Naive B cell (primary cell): Measurements from ENCODE around the gene MAEA. TPM values are rescaled to one million over a fixed set of nuclear protein-coding genes. Genes with fewer than 3 reads are reported as not detected.

Experiments
- ATAC-seq, 2 donors: fragments of 150-1000 bp; cut with Tn5 transposase; 2 replicates each; pipeline ENCODE4 v1.10.0; 2021; ENCODE audit warnings: low read depth in 2 of 2, mild to moderate bottlenecking in 2 of 2, moderate library complexity in 2 of 2
- DNase-seq: peaks from one replicate; pipeline ENCODE4 v3.0.0; 2022
- H3K27ac Mint-ChIP-seq, 6 donors: one replicate each; pipeline ENCODE4 v1.8.0; 2020 to 2022; ENCODE audit warnings: mild to moderate bottlenecking in 6 of 6, mixed read lengths in 6 of 6, moderate library complexity in 5 of 6, inconsistent platforms in 2 of 6
- H3K27me3 Mint-ChIP-seq, 3 donors: one replicate each; pipeline ENCODE4 v1.8.0; 2021 to 2022; ENCODE audit warnings: mixed read lengths in 3 of 3, mild to moderate bottlenecking in 1 of 3
- H3K36me3 Mint-ChIP-seq, 2 donors: one replicate each; pipeline ENCODE4 v1.8.0; 2020 to 2022; ENCODE audit warnings: mixed read lengths in 2 of 2, inconsistent platforms in 1 of 2, mild to moderate bottlenecking in 1 of 2
- H3K4me1 Mint-ChIP-seq, 3 donors: one replicate each; pipeline ENCODE4 v1.8.0; 2020 to 2022; ENCODE audit warnings: mixed read lengths in 3 of 3, inconsistent platforms in 1 of 3, mild to moderate bottlenecking in 1 of 3, moderate library complexity in 1 of 3
- H3K4me3 Mint-ChIP-seq, 8 donors: one replicate each; pipeline ENCODE4 v1.8.0; 2020 to 2022; ENCODE audit warnings: mild to moderate bottlenecking in 8 of 8, mixed read lengths in 8 of 8, moderate library complexity in 8 of 8, inconsistent platforms in 2 of 8
- H3K9me3 Mint-ChIP-seq, 7 donors: one replicate each; pipeline ENCODE4 v1.8.0; 2020 to 2022; ENCODE audit warnings: mixed read lengths in 7 of 7, mild to moderate bottlenecking in 5 of 7, inconsistent platforms in 2 of 7, moderate library complexity in 1 of 7
- polyA plus RNA-seq, 6 donors: library from polyadenylated mRNA; unstranded; fragments of 300-500 nt; fragmentation: Illumina TruSeq; gene quantifications; one replicate each; pipeline ENCODE4 v1.2.3, GENCODE V29; 2021; ENCODE audit warnings: low read depth in 6 of 6

The MAEA gene
- polyA plus RNA-seq, 6 donors from 2014 or later, result 45.7 to 72.6 (median 57.1) TPM

DNA sequence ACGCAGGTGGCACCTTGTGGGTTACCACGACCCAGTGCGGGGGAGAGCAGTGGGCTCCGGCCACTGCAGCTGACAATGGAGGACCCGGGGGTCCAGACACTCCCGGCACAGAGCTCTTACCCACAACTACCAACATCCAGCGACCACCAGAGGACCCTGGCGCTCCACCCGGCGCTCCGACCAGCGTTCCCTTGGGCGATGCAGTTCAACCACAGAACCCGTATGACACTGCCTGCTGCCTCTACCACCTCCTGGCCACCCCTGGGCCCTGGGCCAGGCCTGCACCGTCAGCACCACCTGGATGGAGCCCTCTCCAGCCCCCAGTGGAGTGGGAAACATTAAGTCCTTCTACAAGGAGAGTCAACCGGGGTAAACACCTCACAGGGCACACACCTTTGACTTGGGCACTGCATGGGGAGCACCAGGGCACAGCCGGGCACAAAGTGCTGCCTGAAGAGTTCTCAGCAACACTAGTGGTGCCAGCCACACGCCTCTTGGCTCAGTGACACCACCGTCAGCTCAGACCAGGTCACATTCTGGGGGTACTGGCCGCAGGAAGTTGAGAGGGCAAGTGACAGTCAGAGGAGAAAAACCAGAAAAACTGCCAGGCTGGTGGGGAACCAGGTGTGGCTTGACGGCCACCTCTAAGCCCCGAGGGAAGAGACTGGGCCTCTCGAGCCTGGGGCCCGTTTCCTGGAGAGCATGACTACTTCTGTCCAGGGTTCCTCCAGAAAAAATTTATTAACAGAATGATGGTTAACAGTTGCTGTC is 43.4 kb upstream of the MAEA start:
- ATAC-seq (no peak), DNase-seq (no peak)
- Mint-ChIP-seq H3K4me1 (peaks cover 44 to 69% (median 64%) of the 10 kb centered on the region in 3 donors), H3K27me3 (no peaks in the 10 kb centered on the region), H3K36me3 (no peaks in the 10 kb centered on the region), H3K27ac (peak overlapping the region in 4 of 6 donors; percentile 53 to 96 (median 91)), H3K9me3 (no peaks in the 10 kb centered on the region), H3K4me3 (peak overlapping the region; percentile 84 to 94 (median 90))

DNA sequence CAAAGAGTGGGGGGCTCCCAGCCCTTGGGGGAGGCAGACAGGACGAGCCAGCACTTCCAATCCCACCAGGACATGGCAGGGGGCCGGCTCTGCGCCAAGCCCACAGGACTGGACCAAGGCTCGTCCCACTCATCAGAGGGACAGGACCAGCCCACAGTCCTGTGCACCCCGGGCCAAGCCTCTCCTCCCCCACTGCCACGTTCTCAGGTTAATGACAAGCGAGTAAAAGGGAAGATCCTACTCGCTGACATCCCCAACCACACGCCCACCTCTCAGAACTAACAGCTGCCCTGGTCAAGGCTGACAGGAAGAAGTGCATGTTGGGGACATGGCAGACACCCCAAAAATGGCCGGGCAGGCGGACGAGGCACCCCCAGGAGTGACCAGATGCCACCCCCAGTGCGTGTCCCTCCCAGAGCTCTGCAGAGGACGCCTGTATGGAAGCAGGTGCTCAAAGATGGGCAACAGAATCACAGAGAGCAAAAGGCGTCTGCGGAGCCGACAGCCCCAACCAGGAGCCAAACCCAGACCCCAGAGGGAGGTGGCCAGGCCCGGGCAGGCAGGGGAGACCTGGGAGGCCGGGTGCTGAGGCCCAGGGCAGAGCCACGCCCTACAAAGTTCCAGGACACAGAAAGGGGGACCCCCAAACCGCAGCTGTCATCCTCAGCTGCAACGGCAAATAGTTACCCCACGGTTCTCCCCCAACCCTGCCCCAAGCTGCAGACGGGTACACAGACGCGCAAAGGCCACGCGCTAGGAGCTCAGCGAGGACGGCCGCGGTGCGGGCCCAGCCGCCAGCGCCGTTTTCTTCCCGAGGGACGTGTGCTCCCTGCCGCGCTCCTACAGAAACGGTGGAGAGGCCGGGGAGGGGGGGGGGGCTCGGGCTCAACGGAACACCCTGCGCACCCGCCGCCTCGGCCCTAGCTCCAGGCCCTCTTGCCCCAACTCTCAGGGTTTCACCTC is 42.5 kb upstream of the MAEA start:
- no peaks in the 10 kb centered on the region for H3K36me3 Mint-ChIP-seq
- H3K9me3 Mint-ChIP-seq, result no peaks in the 10 kb centered on the region
- peak overlapping the region; percentile 84 to 94 (median 90) for H3K4me3 Mint-ChIP-seq
- ATAC-seq, result no peak
- no peaks in the 10 kb centered on the region for H3K27me3 Mint-ChIP-seq
- no peak for DNase-seq
- peak overlapping the region; percentile 44 to 96 (median 90) for H3K27ac Mint-ChIP-seq
- H3K4me1 Mint-ChIP-seq, result peaks cover 48 to 75% (median 71%) of the 10 kb centered on the region in 3 donors

DNA sequence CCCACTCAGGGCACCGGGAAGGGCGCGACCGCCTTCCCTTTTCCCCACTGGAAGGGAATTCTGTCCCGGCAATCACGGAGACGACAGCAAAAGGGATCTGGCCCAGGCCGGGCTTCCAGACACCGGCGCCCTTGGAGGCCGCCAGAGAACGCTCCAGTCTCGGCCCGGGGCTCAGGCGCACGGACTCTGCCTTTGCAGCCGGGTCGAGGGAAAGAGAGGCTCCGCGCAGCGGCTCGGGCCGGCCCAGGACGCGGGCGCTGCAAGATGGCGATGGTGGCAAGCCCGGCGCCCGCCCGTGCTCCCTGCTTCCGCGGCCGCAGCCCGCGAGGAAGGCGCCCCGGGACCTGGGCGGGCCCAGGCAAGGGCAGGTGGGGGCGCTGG is 41.8 kb upstream of the MAEA start:
- DNase-seq (no peak), ATAC-seq (peak; percentile 24 to 30)
- Mint-ChIP-seq H3K4me3 (peak overlapping the region; percentile 84 to 94 (median 90)), H3K4me1 (peaks cover 47 to 73% (median 70%) of the 10 kb centered on the region in 3 donors), H3K27me3 (no peaks in the 10 kb centered on the region), H3K36me3 (no peaks in the 10 kb centered on the region), H3K9me3 (no peaks in the 10 kb centered on the region), H3K27ac (peak overlapping the region in 3 of 6 donors; percentile 77 to 90 (median 89))

DNA sequence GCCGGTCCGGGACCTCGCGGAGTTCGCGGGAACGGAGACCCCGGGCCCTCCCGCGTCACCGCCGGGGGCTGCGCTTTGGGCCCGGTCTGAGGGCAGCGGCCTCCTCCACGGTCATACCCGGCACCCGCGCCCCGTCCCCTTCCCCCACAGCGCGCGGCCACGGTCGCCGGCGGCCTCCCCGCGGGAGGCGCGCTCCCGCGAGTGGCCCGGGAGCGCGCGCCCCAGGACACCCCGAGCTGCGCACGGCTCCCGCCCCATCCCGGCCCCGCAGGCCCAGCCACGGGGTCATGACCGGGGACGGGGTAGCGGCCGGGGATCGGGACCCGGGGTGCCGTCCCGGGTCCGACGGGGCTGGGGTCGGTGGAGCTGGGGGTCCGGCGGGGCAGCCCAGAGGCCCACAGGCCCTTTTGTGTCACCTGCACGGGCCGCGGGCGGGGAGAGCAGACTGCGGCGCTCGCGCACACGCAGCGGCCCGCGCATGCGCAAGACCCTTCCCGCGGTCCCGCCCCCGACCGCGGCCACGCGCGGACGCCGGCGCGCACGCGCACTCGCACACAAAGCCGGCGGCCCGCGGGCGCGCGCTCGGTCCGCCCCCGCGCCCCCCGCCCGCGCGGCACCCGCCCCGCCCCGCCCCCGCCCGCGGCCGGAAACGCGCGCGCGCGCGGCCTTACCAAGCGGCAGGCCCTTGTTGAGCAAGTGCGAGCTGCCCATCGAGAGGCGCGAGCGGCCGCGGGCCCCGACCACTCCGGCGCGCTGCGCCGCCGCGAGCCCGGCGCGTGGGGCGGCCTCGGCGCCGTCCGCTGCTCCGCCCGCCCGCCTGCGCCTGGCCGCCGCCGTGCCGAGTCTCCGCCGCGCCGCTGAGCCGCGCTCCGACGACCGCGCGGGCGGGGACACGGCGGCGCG is 41.2 kb upstream of the MAEA start, which contains the start of gene CTBP1:
Gene CTBP1, minus strand, starts transcription at position 886 of the 903 bp plus-strand sequence. CDS start 7,799 bp downstream, outside the sequence.
- peaks cover 45 to 73% (median 70%) of the 10 kb centered on the region in 3 donors for H3K4me1 Mint-ChIP-seq

DNA sequence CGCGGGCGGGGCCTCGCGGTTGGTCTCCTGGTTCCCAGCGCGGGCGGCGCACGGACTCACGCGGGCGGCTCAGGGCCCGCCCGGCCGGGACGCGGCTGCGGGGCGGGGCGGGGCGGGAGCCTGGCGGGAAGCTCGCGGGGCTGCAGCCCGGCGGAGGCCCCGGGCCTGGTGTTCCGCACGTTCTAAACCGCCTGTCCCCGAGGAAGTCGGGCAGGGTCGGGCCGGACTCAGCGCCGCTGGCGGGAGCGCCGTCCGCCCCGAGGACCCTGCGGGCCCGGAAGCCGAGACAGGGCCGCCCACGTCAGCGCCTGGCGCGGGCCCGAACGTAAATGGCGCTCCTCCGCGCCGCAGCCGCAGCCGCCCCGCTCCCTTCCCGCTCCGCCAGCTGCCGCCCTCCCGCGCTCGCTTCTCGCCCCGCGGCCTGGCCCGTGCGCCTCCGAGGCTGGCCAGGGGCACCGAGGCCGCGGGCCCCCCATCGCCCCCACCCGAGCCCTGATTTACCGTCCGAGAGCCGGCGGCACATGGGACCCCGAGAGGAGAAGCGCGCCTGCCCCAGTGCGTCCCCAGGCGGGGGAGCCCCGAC is 40.5 kb upstream of the MAEA start:
- Mint-ChIP-seq H3K4me1 (peaks cover 41 to 69% (median 69%) of the 10 kb centered on the region in 3 donors), H3K36me3 (no peaks in the 10 kb centered on the region), H3K9me3 (peaks cover 0 to under 1% (median 0%) of the 10 kb centered on the region in 7 donors), H3K27ac (peak overlapping the region; percentile 91 to 98 (median 95)), H3K4me3 (peak overlapping the region; percentile 86 to 98 (median 92)), H3K27me3 (no peaks in the 10 kb centered on the region)
- DNase-seq, result peak; percentile 91
- peak; percentile 65 to 69 for ATAC-seq

More for the DNA sequence above, 41.2 kb upstream of the MAEA start, which contains the start of gene CTBP1:
- Mint-ChIP-seq H3K9me3 (no peaks in the 10 kb centered on the region), H3K36me3 (no peaks in the 10 kb centered on the region), H3K4me3 (peak within 1 kb of the TSS; percentile 86 to 98 (median 93)), H3K27ac (peak within 1 kb of the TSS; percentile 91 to 98 (median 95)), H3K27me3 (no peaks in the 10 kb centered on the region)
- peak; percentile 42 to 46 for ATAC-seq
- peak; percentile 88 for DNase-seq

DNA sequence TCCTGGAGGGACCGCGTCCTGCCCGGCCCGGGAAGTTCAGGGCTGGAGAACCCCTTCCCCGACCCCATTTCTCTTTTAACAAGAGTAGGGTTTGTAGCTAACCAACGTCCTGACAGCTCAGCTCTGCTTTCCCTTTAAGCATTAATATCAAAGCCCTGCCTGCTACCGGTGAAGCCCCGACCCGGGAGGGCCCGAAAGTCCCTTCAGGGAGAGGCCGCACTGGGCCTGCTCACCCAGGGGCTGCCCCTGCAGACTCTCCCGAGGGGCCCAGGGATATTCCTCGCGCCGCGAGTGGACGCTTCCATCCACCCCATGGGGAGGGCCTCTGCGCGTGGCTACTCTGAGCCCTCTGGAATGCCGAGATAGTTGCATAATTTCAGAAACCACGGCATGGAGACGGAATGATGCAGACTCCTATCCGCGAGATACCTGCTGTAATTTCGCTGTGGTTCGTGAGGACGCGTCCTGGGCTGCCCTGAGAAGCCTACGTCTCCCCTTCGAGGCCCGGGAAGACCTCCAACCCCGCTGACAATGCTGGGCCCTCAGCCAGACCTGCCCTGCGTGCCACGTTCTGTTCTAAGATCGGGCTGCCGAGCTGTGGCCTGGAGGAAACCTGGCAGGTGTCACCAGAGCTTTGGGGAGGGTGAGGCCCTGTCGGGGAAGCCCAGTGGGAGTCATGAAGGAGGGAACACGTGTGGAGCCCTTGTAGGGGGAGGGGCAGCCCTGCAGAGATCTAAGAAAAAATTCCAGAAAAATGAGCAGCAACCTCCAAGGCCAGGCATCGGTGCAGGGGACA is 39.8 kb upstream of the MAEA start:
- peak overlapping the region; percentile 86 to 98 (median 92) for H3K4me3 Mint-ChIP-seq
- peaks cover 42 to 64% (median 62%) of the 10 kb centered on the region in 3 donors for H3K4me1 Mint-ChIP-seq
- no peaks in the 10 kb centered on the region for H3K27me3 Mint-ChIP-seq
- H3K9me3 Mint-ChIP-seq, result peaks cover 0 to 4% (median 0%) of the 10 kb centered on the region in 7 donors
- ATAC-seq, result peak; percentile 21 to 26
- peak; percentile 59 for DNase-seq
- H3K36me3 Mint-ChIP-seq, result no peaks in the 10 kb centered on the region
- peak overlapping the region; percentile 91 to 98 (median 95) for H3K27ac Mint-ChIP-seq

DNA sequence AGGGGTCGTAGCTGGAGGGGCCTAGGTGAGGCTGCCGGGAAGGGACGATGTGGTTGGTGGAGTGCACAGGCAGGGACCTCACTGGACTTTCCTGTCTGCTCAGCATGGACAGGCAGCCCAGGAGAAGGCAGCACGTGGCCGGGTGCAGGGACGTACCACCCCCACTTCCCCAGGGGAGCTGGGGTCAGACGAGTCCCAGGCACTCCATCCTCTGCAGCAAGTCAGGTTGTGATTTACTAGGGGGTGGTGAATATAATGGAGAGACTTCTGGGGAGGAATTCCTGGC is 39.2 kb upstream of the MAEA start:
- ATAC-seq (no peak), DNase-seq (no peak)
- Mint-ChIP-seq H3K9me3 (peaks cover 0 to 4% (median 0%) of the 10 kb centered on the region in 7 donors), H3K4me1 (peaks cover 36 to 59% (median 57%) of the 10 kb centered on the region in 3 donors), H3K27ac (peak overlapping the region in 5 of 6 donors; percentile 87 to 98 (median 95)), H3K4me3 (peak overlapping the region; percentile 86 to 98 (median 92)), H3K27me3 (no peaks in the 10 kb centered on the region), H3K36me3 (no peaks in the 10 kb centered on the region)

DNA sequence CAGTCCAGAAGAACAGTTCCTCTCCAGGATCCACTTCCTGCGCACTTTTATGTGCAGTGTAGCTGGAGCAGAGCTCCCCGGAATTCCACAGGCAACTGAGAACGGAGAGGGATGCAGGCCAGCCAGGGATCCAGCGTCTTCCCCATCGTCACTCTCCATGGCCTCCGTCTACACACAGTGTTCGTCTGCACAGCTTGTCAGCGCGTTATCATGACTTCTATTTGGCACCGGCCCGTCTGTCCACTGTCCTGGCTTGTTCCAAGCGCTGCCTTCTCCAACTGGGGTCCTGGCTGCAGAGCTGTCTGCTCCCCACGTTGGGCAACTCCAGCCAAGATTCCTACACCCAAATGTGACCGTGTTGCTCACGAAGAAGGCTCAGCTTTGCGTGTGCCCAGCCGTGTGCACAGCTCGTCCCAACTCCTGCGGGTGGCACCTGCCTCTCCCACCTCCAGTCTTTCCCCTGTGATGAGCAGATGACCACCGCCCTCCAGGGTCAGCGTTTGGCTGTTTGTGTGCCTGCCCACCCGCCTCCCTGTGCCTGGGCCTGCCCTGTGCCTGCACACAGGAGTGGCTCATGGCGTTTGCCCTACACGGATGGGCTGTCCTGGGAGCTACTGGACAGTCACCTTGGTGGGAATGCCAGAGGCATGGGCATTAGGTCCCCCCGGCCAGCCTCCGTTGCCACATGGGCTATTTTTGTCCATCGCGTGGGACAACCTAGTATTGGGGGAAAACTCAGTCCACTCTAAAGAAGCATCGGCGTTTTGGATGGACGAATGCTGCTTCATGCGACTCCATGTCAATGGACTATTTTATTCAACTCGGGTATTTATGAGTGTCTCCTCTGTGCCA is 38.5 kb upstream of the MAEA start:
- Mint-ChIP-seq H3K36me3 (no peaks in the 10 kb centered on the region), H3K27me3 (no peaks in the 10 kb centered on the region), H3K4me1 (peaks cover 35 to 56% (median 55%) of the 10 kb centered on the region in 3 donors), H3K9me3 (peaks cover 0 to 7% (median 0%) of the 10 kb centered on the region in 7 donors), H3K4me3 (peak overlapping the region; percentile 68 to 98 (median 88)), H3K27ac (peak overlapping the region in 4 of 6 donors; percentile 85 to 95 (median 91))
- DNase-seq (no peak), ATAC-seq (no peak)

DNA sequence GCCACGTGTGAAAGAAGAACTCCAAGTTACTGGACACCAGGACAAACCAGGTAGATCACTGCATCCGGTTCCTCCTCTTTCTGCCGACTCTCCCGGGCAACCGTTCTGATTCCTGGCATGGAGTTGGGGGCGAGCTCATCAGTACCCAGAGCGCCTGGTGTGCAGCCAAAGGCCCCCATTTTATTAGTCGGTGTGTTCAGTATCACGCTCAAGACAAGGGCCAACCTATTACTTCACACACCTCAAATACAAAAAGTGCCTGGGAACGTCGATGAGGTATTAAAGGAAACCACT is 38.0 kb upstream of the MAEA start:
- DNase-seq (no peak), ATAC-seq (no peak)
- H3K36me3 Mint-ChIP-seq, result no peaks in the 10 kb centered on the region
- peaks cover 0 to 7% (median 0%) of the 10 kb centered on the region in 7 donors for H3K9me3 Mint-ChIP-seq
- H3K4me1 Mint-ChIP-seq, result peaks cover 35 to 55% (median 50%) of the 10 kb centered on the region in 3 donors
- peak overlapping the region in 2 of 6 donors; percentile 47 to 95 for H3K27ac Mint-ChIP-seq
- H3K4me3 Mint-ChIP-seq, result peak overlapping the region in 6 of 8 donors; percentile 39 to 98 (median 74)
- H3K27me3 Mint-ChIP-seq, result no peaks in the 10 kb centered on the region

DNA sequence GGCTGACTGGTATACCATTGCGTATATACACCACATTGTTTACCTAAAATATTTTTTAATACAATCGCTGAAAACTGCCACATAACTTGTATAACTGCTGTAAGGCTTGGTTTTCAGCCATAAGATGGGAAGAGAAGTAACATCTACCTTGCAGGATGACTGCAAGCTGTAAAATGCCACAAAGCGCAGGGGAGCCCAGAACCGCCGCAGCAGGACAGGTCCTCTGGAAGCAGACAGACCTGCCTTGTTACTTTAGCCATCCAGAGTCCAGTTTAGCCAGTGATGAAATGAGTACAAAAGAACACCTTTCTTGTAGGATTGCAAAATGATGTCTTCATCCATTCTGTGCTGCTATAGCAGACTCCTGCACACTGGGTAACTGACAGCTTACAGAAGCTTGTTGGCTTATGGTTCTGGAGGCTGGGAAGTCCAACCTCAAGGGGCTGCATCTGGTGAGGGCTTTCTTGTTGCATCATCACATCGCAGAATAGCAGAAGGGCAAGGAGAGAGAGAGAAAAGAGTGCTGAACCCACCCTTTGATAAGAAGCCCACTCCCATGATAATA is 36.7 kb upstream of the MAEA start:
- ATAC-seq (no peak), DNase-seq (no peak)
- H3K27me3 Mint-ChIP-seq, result no peaks in the 10 kb centered on the region
- H3K27ac Mint-ChIP-seq, result peak overlapping the region in 4 of 6 donors; percentile 43 to 70 (median 58)
- peak overlapping the region in 3 of 8 donors; percentile 61 to 98 (median 85) for H3K4me3 Mint-ChIP-seq
- peaks cover 31 to 49% (median 44%) of the 10 kb centered on the region in 3 donors for H3K4me1 Mint-ChIP-seq
- H3K9me3 Mint-ChIP-seq, result peaks cover 0 to 7% (median 0%) of the 10 kb centered on the region in 7 donors
- no peaks in the 10 kb centered on the region for H3K36me3 Mint-ChIP-seq

DNA sequence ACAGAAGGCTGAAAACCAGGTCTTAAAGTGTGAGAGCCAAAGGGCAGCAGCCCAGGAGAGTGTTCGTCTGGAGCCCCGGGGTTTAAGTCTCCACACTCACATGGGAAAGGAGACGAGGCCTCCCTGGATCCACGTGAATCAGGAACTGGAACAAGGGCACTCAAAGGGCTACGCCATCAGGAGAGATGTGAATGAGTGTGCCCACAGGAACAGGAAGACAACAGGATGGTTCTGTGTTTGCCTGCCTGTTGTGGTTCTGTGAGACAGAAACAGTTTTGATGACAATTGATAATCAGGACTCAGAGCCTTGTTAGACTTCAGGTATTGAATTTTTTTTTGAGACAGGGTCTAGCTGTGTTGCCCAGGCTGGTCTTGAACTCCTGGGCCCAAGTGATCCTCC is 35.9 kb upstream of the MAEA start:
- no peaks in the 10 kb centered on the region for H3K27me3 Mint-ChIP-seq
- H3K27ac Mint-ChIP-seq, result peak overlapping the region in 1 of 6 donors; percentile 82
- peaks cover 31 to 49% (median 44%) of the 10 kb centered on the region in 3 donors for H3K4me1 Mint-ChIP-seq
- H3K4me3 Mint-ChIP-seq, result no peak overlapping the region
- peaks cover 0 to 13% (median 0%) of the 10 kb centered on the region in 7 donors for H3K9me3 Mint-ChIP-seq
- no peaks in the 10 kb centered on the region for H3K36me3 Mint-ChIP-seq
- ATAC-seq (no peak), DNase-seq (no peak)
